HCT116 (cell line): ENCODE measurements around the gene PRDM11. TPM values are rescaled to one million over a fixed set of nuclear protein-coding genes. Genes with fewer than 3 reads are reported as not detected.

Experiments
- ATAC-seq: fragments of 200-7000 bp; cut with Tn5 transposase; 2 replicates; pipeline ENCODE4 v1.9.1; 2020; ENCODE audit warnings: mild to moderate bottlenecking, moderate library complexity
- BruUV-seq: library from RNA; stranded (reverse); fragments of 400-500 nt; replicated peaks from 2 replicates; lab custom pipeline; 2021; lab: Mats Ljungman, UMichigan
- CTCF ChIA-PET: fragments of 300-600 bp; sonication (Branson Sonifier 250); formaldehyde crosslinking; loops from one replicate; lab custom pipeline; 2021; ENCODE audit warnings: antibody characterized with exemption; lab: Charles Lee
- POLR2A ChIA-PET: fragments of 300-600, 350-600 bp; sonication (Branson Sonifier 250); formaldehyde crosslinking; loops from one replicate; lab custom pipeline; 2021; ENCODE audit warnings: antibody characterized with exemption; lab: Charles Lee
- RAD21 ChIA-PET, 2 experiments: fragments of 300-600 bp; sonication (Branson Sonifier 250); formaldehyde crosslinking; loops; one replicate each; lab custom pipeline; 2023; ENCODE audit warnings: low total read pairs in 2 of 2; ENCODE audit not compliant: uncharacterized antibody in 2 of 2, unreplicated experiment in 2 of 2, low non-redundant PET in 1 of 2; lab: Charles Lee
- DNase-seq: peaks from one replicate; pipeline ENCODE4 v3.0.0-alpha.2; 2010; ENCODE audit warnings: low read depth, low spot score
- H2AFZ ChIP-seq: fragments of 200-600 bp; shearing (Covaris generic), sonication (generic); 2 replicates; pipeline ENCODE4 v1.6.1; 2017; ENCODE audit warnings: low read depth, mixed run types, mixed read lengths, antibody characterized with exemption, low read length; ENCODE audit not compliant: poor library complexity, severe bottlenecking
- H3K27ac ChIP-seq: 2 replicates; pipeline ENCODE4 v1.5.1; 2012; ENCODE audit warnings: low read depth, low read length
- H3K27me3 ChIP-seq: fragments of 200-600 bp; sonication (generic); 2 replicates; pipeline ENCODE4 v1.6.1; 2016; ENCODE audit warnings: mixed run types, low read length, mixed read lengths; ENCODE audit not compliant: insufficient read depth
- H3K36me3 ChIP-seq, 2 experiments: fragments of 200-500 bp in 1 of 2; fragments of 200-600 bp in 1 of 2; sonication (Bioruptor generic) in 1 of 2; sonication (generic) in 1 of 2; 2 replicates each; pipeline versions ENCODE4 v1.5.1 to v1.6.1; 2014 to 2016; ENCODE audit warnings: low read length in 2 of 2, inconsistent platforms in 1 of 2, mixed read lengths in 1 of 2, mixed run types in 1 of 2; ENCODE audit not compliant: insufficient read depth in 2 of 2, control insufficient read depth in 1 of 2
- H3K4me1 ChIP-seq, 2 experiments: fragments of 200-600 bp in 1 of 2; sonication (generic) in 1 of 2; 2 replicates each; pipeline versions ENCODE4 v1.5.1 to v1.6.1; 2012 to 2017; ENCODE audit warnings: low read length in 2 of 2, inconsistent platforms in 1 of 2, mild to moderate bottlenecking in 1 of 2, mixed read lengths in 1 of 2, mixed run types in 1 of 2, moderate library complexity in 1 of 2; ENCODE audit not compliant: insufficient read depth in 2 of 2, control insufficient read depth in 1 of 2
- H3K4me2 ChIP-seq: fragments of 200-600 bp; sonication (generic); 2 replicates; pipeline ENCODE4 v1.6.1; 2017; ENCODE audit warnings: mixed run types, low read length, mixed read lengths
- H3K4me3 ChIP-seq, 2 experiments: fragments of 200-600 bp in 1 of 2; sonication (generic) in 1 of 2; replicated peaks in 1 of 2; 2 replicates each; pipeline ENCODE4 v1.5.1; 2011 to 2016; ENCODE audit warnings: low read length in 2 of 2, control low read depth in 1 of 2, low read depth in 1 of 2, mild to moderate bottlenecking in 1 of 2, mixed read lengths in 1 of 2, mixed run types in 1 of 2
- H3K79me2 ChIP-seq: fragments of 200-600 bp; sonication (generic); 2 replicates; pipeline ENCODE4 v1.6.1; 2017; ENCODE audit warnings: mild to moderate bottlenecking, mixed run types, low read length, moderate library complexity, mixed read lengths; ENCODE audit not compliant: insufficient read depth
- H3K9ac ChIP-seq: fragments of 200-600 bp; sonication (generic); 2 replicates; pipeline ENCODE4 v1.6.1; 2016; ENCODE audit warnings: low read length, mixed read lengths
- H3K9me2 ChIP-seq: fragments of 200-600 bp; sonication (generic), shearing (Covaris generic); 2 replicates; pipeline ENCODE4 v1.6.1; 2017; ENCODE audit warnings: mixed run types, mild to moderate bottlenecking, moderate library complexity; ENCODE audit not compliant: insufficient read depth
- H3K9me3 ChIP-seq, 2 experiments: fragments of 200-500 bp in 1 of 2; fragments of 200-600 bp in 1 of 2; sonication (Bioruptor generic) in 1 of 2; sonication (generic) in 1 of 2; 2 replicates each; pipeline ENCODE4 v1.6.1; 2014 to 2017; ENCODE audit warnings: low read length in 2 of 2, mixed read lengths in 2 of 2, inconsistent platforms in 1 of 2, low read depth in 1 of 2, mild to moderate bottlenecking in 1 of 2, mixed run types in 1 of 2, moderate library complexity in 1 of 2; ENCODE audit not compliant: control insufficient read depth in 1 of 2, insufficient read depth in 1 of 2
- H4K20me1 ChIP-seq: fragments of 200-600 bp; sonication (generic), shearing (Covaris generic); 2 replicates; pipeline ENCODE4 v1.6.1; 2017; ENCODE audit warnings: mixed run types, mild to moderate bottlenecking, moderate library complexity; ENCODE audit not compliant: insufficient read depth
- CTCF ChIP-seq, 3 experiments: fragments of 200-600 bp in 1 of 3; sonication (generic) in 1 of 3; IDR thresholded peaks in 2 of 3; conservative IDR thresholded peaks in 1 of 3; 2 replicates each; pipeline ENCODE4 v1.5.1; 2012 to 2017; ENCODE audit warnings: low read depth in 2 of 3, low read length in 2 of 3, antibody characterized with exemption in 1 of 3, borderline replicate concordance in 1 of 3, control low read depth in 1 of 3, mild to moderate bottlenecking in 1 of 3, mixed read lengths in 1 of 3, mixed run types in 1 of 3, moderate library complexity in 1 of 3; ENCODE audit not compliant: insufficient read depth in 1 of 3
- EZH2 ChIP-seq: fragments of 200-600 bp; sonication (generic); IDR thresholded peaks from 2 replicates; pipeline ENCODE4 v1.6.1; 2017; ENCODE audit warnings: antibody characterized with exemption, mixed run types
- POLR2A ChIP-seq: IDR thresholded peaks from 2 replicates; pipeline ENCODE4 v1.7.0; 2011; ENCODE audit warnings: borderline replicate concordance; ENCODE audit not compliant: insufficient read depth, insufficient read length; ENCODE audit errors: extremely low read depth
- SP1 ChIP-seq: IDR thresholded peaks from 2 replicates; pipeline ENCODE4 v1.6.1; 2012; ENCODE audit warnings: low read depth
- ZNF274 ChIP-seq: fragments of 200-500 bp; sonication (Bioruptor generic); IDR thresholded peaks from 2 replicates; pipeline ENCODE4 v1.6.1; 2014; ENCODE audit warnings: mild to moderate bottlenecking, low read depth, low read length, inconsistent platforms
- intact Hi-C: fragments of 100-400 bp; cut with micrococcal nuclease; formaldehyde crosslinking; loops from 2 replicates; pipeline ENCODE4 v1.10.0; 2022
- total RNA-seq: library from RNA; stranded (reverse); gene quantifications from one replicate; pipeline ENCODE4 v1.2.1, GENCODE V29; 2021; ENCODE audit not compliant: unreplicated experiment

The PRDM11 gene
- total RNA-seq, 1 experiment from 2014 or later, result 9.3 TPM

- ChIA-PET RAD21 (no interaction called here), POLR2A (no interaction called here), CTCF (interaction anchor here (2.3 kb wide), 1 partner anchor 14 kb away, joined by 9 read pairs; no protein-coding TSS in a partner anchor)
- Histone ChIP-seq H3K27me3 (peaks cover 11% of the 10 kb centered on the region; the same call in 1 of the 2 replicates), H4K20me1 (no peaks in the 10 kb centered on the region), H3K36me3 (no peaks in the 10 kb centered on the region), H3K27ac (no peak overlapping the region), H3K4me1 (no peaks in the 10 kb centered on the region), H3K9me3 (no peaks in the 10 kb centered on the region), H3K4me3 (no peak overlapping the region), H3K79me2 (no peaks in the 10 kb centered on the region), H2AFZ (no peak overlapping the region), H3K9me2 (no peaks in the 10 kb centered on the region), H3K4me2 (no peak overlapping the region), H3K9ac (no peak overlapping the region)
- ATAC-seq, result no peak
- TF ChIP-seq CTCF (IDR thresholded peaks at IDR 0.05 in 2 of 3, conservative IDR thresholded peaks at IDR 0.05 in 1 of 3; ENCODE audit: borderline replicate concordance in 1 of 3, insufficient read depth in 1 of 3, low read depth in 2 of 3, low read length in 2 of 3), result no peak
- intact Hi-C loops, result no loop called here
- BruUV-seq, result no TSS peak
- DNase-seq, result no peak
Measured at GRCh38 chr11:45238724-45239123, 92.3 kb downstream of the PRDM11 start.

GRCh38 chr11:45239733-45240132, 93.3 kb downstream of the PRDM11 start:
- Histone ChIP-seq H3K4me3 (no peak overlapping the region), H3K27ac (no peak overlapping the region), H2AFZ (no peak overlapping the region), H3K36me3 (no peaks in the 10 kb centered on the region), H3K9ac (no peak overlapping the region), H3K27me3 (peaks cover 11% of the 10 kb centered on the region; the same call in 1 of the 2 replicates), H4K20me1 (no peaks in the 10 kb centered on the region)
- RAD21 ChIA-PET, result no interaction called here
- TF ChIP-seq ZNF274, result no peak
- TF ChIP-seq EZH2, result no peak
- TF ChIP-seq POLR2A, result no peak
- no peak for TF ChIP-seq SP1
- TF ChIP-seq, all 23 proteins: peak for 0
- no TSS peak for BruUV-seq
- no peak for ATAC-seq
- intact Hi-C loops, result no loop called here
- Histone ChIP-seq H3K4me1 (no peaks in the 10 kb centered on the region), H3K9me3 (no peaks in the 10 kb centered on the region), H3K79me2 (no peaks in the 10 kb centered on the region), H3K9me2 (no peaks in the 10 kb centered on the region), H3K4me2 (no peak overlapping the region)
- ChIA-PET POLR2A (no interaction called here), CTCF (no interaction called here)
- no peak for DNase-seq
